Stimulated activated CD4-positive, alpha-beta T cell treated with anti-CD3 and anti-CD28 coated beads, TNF-alpha, amount 100 ng/mL, for 48 hours (primary cell): ENCODE data around the gene ANKRD13B.
"Not testable (repeated sequence)": the region's sequence is repeated elsewhere in the genome, so short reads cannot be mapped to it uniquely, and the experiment has no call there.

ENCODE experiments used
- DNase-seq, 3 donors: peaks; one replicate each; pipeline ENCODE4 v3.0.0-alpha.2; 2020; ENCODE audit warnings: low read depth in 3 of 3

ANKRD13B gene

GRCh38 chr17:29642171-29642611 lies 49.3 kb downstream of the ANKRD13B start:
- DNase-seq: no peak

- DNase-seq: no peak
Measured at GRCh38 chr17:29643817-29644160, 50.9 kb downstream of the ANKRD13B start.

- DNase-seq: no peak
Measured at GRCh38 chr17:29645515-29646051, 52.7 kb downstream of the ANKRD13B start.

GRCh38 chr17:29648005-29648404 lies 55.1 kb downstream of the ANKRD13B start:
- DNase-seq: no peak

- DNase-seq: no peak
Measured at GRCh38 chr17:29649359-29649758, 56.4 kb downstream of the ANKRD13B start.

GRCh38 chr17:29650396-29650795 lies 57.5 kb downstream of the ANKRD13B start:
- no peak for DNase-seq

- DNase-seq: not testable (repeated sequence)
Measured at GRCh38 chr17:29651913-29652312, 59.0 kb downstream of the ANKRD13B start.

GRCh38 chr17:29652976-29653375 lies 60.0 kb downstream of the ANKRD13B start:
- DNase-seq: no peak

- DNase-seq: no peak
Measured at GRCh38 chr17:29653995-29654714, 61.2 kb downstream of the ANKRD13B start.

- no peak for DNase-seq
Measured at GRCh38 chr17:29655323-29655722, 62.4 kb downstream of the ANKRD13B start.

- DNase-seq: no peak
Measured at GRCh38 chr17:29659155-29659554, 66.2 kb downstream of the ANKRD13B start.

- DNase-seq: no peak
Measured at GRCh38 chr17:29661213-29661612, 68.3 kb downstream of the ANKRD13B start.

- DNase-seq: no peak
Measured at GRCh38 chr17:29663155-29663554, 70.2 kb downstream of the ANKRD13B start.
